HG03521 (cell line): ENCODE measurements around the gene EML4.
"Not testable (repeated sequence)": the region's sequence is repeated elsewhere in the genome, so short reads cannot be mapped to it uniquely, and the experiment has no call there.

ENCODE experiments used
- ATAC-seq: cut with Tn5 transposase; IDR thresholded peaks from one replicate; pipeline ENCODE4 v1.9.1; 2021; ENCODE audit warnings: mild to moderate bottlenecking, moderate library complexity; ENCODE audit not compliant: unreplicated experiment

Gene EML4

GRCh38 chr2:42169100-42169873 is at the start of gene EML4:
TSS of gene EML4 (plus strand) at chr2:42169353. CDS start at chr2:42169612, 259 bp downstream.
- peak; percentile 82 for ATAC-seq

- ATAC-seq = no peak
Measured at GRCh38 chr2:42123426-42123825, 45.7 kb upstream of the EML4 start.

GRCh38 chr2:42124011-42124785 is 45.0 kb upstream of the EML4 start:
- peak; percentile 59 for ATAC-seq

- ATAC-seq = no peak
Measured at GRCh38 chr2:42125841-42126594, 43.1 kb upstream of the EML4 start.

- ATAC-seq = not testable (repeated sequence)
Measured at GRCh38 chr2:42126873-42127272, 42.3 kb upstream of the EML4 start.

GRCh38 chr2:42127425-42128424 is 41.4 kb upstream of the EML4 start:
- ATAC-seq = peak; percentile 56

GRCh38 chr2:42128721-42129486 is 40.2 kb upstream of the EML4 start:
- ATAC-seq = no peak

GRCh38 chr2:42129487-42129852 is 39.7 kb upstream of the EML4 start:
- ATAC-seq = no peak

GRCh38 chr2:42129947-42130346 is 39.2 kb upstream of the EML4 start:
- no peak for ATAC-seq

GRCh38 chr2:42130858-42131257 is 38.3 kb upstream of the EML4 start:
- ATAC-seq = not testable (repeated sequence)

GRCh38 chr2:42132191-42132965 is 36.8 kb upstream of the EML4 start:
- no peak for ATAC-seq

GRCh38 chr2:42132966-42133641 is 36.0 kb upstream of the EML4 start:
- peak; percentile 69 for ATAC-seq

- ATAC-seq = no peak
Measured at GRCh38 chr2:42133771-42134195, 35.4 kb upstream of the EML4 start.

GRCh38 chr2:42134401-42134932 is 34.7 kb upstream of the EML4 start:
- not testable (repeated sequence) for ATAC-seq

GRCh38 chr2:42135381-42136312 is 33.5 kb upstream of the EML4 start:
- ATAC-seq = no peak

GRCh38 chr2:42136782-42137124 is 32.4 kb upstream of the EML4 start:
- no peak for ATAC-seq
